Measurements from ENCODE around the gene TBC1D14. TPM values are rescaled to one million over a fixed set of nuclear protein-coding genes. Genes with fewer than 3 reads are reported as not detected.

Gene TBC1D14
- total and polyA plus RNA-seq, 9 of the 15 experiments (the other 6 are each of a cell fraction or from before 2014, with no cell fraction given): 2.1 to 59.6 (median 44.8) TPM

GRCh38 chr4:6986781-6987587, 77.4 kb downstream of the TBC1D14 start (continued):
- 0 out of 2 replicates have a peak, but pooled peaks have one; percentile 49 for TF ChIP-seq CREB1 (IDR thresholded peaks at IDR 0.05)
- 0 out of 2 replicates have a peak, but pooled peaks have one; percentile 20 for TF ChIP-seq CREB1 (CRISPR knock-in tag; IDR thresholded peaks at IDR 0.05)
- no peak for TF ChIP-seq HOMEZ (CRISPR knock-in tag; IDR thresholded peaks at IDR 0.05)
- no peak for TF ChIP-seq XRCC4 (IDR thresholded peaks at IDR 0.05; ENCODE audit: extremely low read depth, insufficient read depth, insufficient read length)
- TF ChIP-seq MAZ (CRISPR knock-in tag; conservative IDR thresholded peaks at IDR 0.05 in 1 of 2, IDR thresholded peaks at IDR 0.05 in 1 of 2): peak; percentile 78 to 94
- TF ChIP-seq STAT6 (CRISPR knock-in tag; IDR thresholded peaks at IDR 0.05): peak; percentile 52; the same call in 1 of the 2 replicates
- no peak for TF ChIP-seq CHCHD3 (CRISPR knock-in tag; IDR thresholded peaks at IDR 0.05)
- TF ChIP-seq MIER1 (IDR thresholded peaks at IDR 0.05; ENCODE audit: low read depth): no peak
- no peak for TF ChIP-seq ZNF318 (IDR thresholded peaks at IDR 0.05; ENCODE audit: borderline replicate concordance in 1 of 2, low read depth in 1 of 2)
- TF ChIP-seq ZBTB7A (IDR thresholded peaks at IDR 0.05; ENCODE audit: borderline replicate concordance, control insufficient read depth, low read depth, low read length): no peak
- no peak for TF ChIP-seq ZNF511 (CRISPR knock-in tag; IDR thresholded peaks at IDR 0.05)
- TF ChIP-seq ARHGAP35 (IDR thresholded peaks at IDR 0.05; ENCODE audit: partially characterized antibody): no peak
- peak; percentile 59 for TF ChIP-seq TBP (optimal IDR thresholded peaks at IDR 0.05; ENCODE audit: low read depth, low read length)

Measured in K562 (cell line).